Chondrocyte (in vitro differentiated cells): Measurements from ENCODE around the gene DDO. TPM values are rescaled to one million over a fixed set of nuclear protein-coding genes. Genes with fewer than 3 reads are reported as not detected.

Source experiments
- DNase-seq: peaks from one replicate; pipeline ENCODE4 v3.0.0; 2021; ENCODE audit warnings: mixed read lengths, low spot score
- H3K27ac Mint-ChIP-seq: one replicate; pipeline ENCODE4 v1.8.0; 2021; ENCODE audit warnings: mild to moderate bottlenecking, moderate library complexity, mixed read lengths; ENCODE audit not compliant: unreplicated experiment
- H3K27me3 Mint-ChIP-seq: 2 replicates; pipeline ENCODE4 v1.8.0; 2021; ENCODE audit warnings: low read depth, mixed read lengths
- H3K36me3 Mint-ChIP-seq: 2 replicates; pipeline ENCODE4 v1.8.0; 2021; ENCODE audit warnings: low read depth, mixed read lengths
- H3K4me1 Mint-ChIP-seq: 2 replicates; pipeline ENCODE4 v1.8.0; 2021; ENCODE audit warnings: low read depth, mild to moderate bottlenecking, mixed read lengths
- H3K4me3 Mint-ChIP-seq: one replicate; pipeline ENCODE4 v1.8.0; 2021; ENCODE audit warnings: mild to moderate bottlenecking, moderate library complexity, mixed read lengths; ENCODE audit not compliant: unreplicated experiment
- H3K9me3 Mint-ChIP-seq: 2 replicates; pipeline ENCODE4 v1.8.0; 2021; ENCODE audit warnings: low read depth, mixed read lengths
- total RNA-seq: library from RNA; stranded (reverse); gene quantifications from 3 replicates; pipeline ENCODE4 v1.2.1, GENCODE V29; 2021
- TF ChIP-seq, protein P1 (sequence below): fragments of 200-600 bp; sonication (generic); IDR thresholded peaks from 2 replicates; pipeline ENCODE4 v1.5.0; 2021; ENCODE audit warnings: antibody characterized with exemption, mild to moderate bottlenecking, moderate library complexity

Gene DDO
- total RNA-seq, 1 donor from 2014 or later, result not detected

GRCh38 chr6:110366256-110366655, 49.1 kb downstream of the DDO start:
- H3K27ac Mint-ChIP-seq, result no peak overlapping the region
- DNase-seq, result no peak
- TF ChIP-seq, protein P1, sequence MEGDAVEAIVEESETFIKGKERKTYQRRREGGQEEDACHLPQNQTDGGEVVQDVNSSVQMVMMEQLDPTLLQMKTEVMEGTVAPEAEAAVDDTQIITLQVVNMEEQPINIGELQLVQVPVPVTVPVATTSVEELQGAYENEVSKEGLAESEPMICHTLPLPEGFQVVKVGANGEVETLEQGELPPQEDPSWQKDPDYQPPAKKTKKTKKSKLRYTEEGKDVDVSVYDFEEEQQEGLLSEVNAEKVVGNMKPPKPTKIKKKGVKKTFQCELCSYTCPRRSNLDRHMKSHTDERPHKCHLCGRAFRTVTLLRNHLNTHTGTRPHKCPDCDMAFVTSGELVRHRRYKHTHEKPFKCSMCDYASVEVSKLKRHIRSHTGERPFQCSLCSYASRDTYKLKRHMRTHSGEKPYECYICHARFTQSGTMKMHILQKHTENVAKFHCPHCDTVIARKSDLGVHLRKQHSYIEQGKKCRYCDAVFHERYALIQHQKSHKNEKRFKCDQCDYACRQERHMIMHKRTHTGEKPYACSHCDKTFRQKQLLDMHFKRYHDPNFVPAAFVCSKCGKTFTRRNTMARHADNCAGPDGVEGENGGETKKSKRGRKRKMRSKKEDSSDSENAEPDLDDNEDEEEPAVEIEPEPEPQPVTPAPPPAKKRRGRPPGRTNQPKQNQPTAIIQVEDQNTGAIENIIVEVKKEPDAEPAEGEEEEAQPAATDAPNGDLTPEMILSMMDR, result no peak
- H3K4me3 Mint-ChIP-seq, result no peak overlapping the region
- H3K9me3 Mint-ChIP-seq, result peaks cover 12% of the 10 kb centered on the region
- H3K36me3 Mint-ChIP-seq, result peaks cover 6% of the 10 kb centered on the region
- peaks cover 17% of the 10 kb centered on the region for H3K4me1 Mint-ChIP-seq
- peaks cover 52% of the 10 kb centered on the region for H3K27me3 Mint-ChIP-seq

GRCh38 chr6:110364364-110365105, 50.8 kb downstream of the DDO start:
- DNase-seq, result no peak
- peaks cover 17% of the 10 kb centered on the region for H3K4me1 Mint-ChIP-seq
- TF ChIP-seq, protein P1, result no peak

GRCh38 chr6:110363748-110364147, 51.6 kb downstream of the DDO start:
- Mint-ChIP-seq H3K27ac (peak overlapping the region; percentile 13), H3K4me3 (no peak overlapping the region), H3K9me3 (peaks cover 13% of the 10 kb centered on the region), H3K4me1 (peaks cover 17% of the 10 kb centered on the region), H3K27me3 (peaks cover 47% of the 10 kb centered on the region), H3K36me3 (peaks cover 4% of the 10 kb centered on the region)
- TF ChIP-seq, protein P1, result no peak
- no peak for DNase-seq

More at GRCh38 chr6:110364364-110365105, 50.8 kb downstream of the DDO start:
- peaks cover 4% of the 10 kb centered on the region for H3K36me3 Mint-ChIP-seq
- no peak overlapping the region for H3K27ac Mint-ChIP-seq
- H3K9me3 Mint-ChIP-seq, result peaks cover 13% of the 10 kb centered on the region
- H3K27me3 Mint-ChIP-seq, result peaks cover 43% of the 10 kb centered on the region
- no peak overlapping the region for H3K4me3 Mint-ChIP-seq

DNA sequence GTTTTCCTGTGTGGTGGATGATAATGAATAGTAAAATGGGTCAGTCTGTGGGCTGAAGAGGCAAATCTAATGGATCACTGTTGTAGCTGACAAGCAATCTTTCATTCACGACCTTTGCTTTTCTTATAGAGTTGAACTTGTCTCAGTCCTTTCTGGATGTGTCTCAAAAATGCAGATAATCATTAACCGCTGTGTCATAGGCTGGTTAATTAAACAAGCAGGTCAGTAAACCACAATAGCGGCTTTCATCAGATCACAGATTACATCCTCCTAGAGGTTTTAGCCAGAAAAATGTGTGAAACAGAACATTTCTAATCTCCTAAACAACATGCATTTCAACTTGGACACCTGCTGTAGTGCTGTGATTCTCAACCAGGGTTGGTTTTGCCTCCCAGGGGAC, 54.7 kb downstream of the DDO start:
- Mint-ChIP-seq H3K9me3 (peaks cover 13% of the 10 kb centered on the region), H3K4me3 (no peak overlapping the region), H3K4me1 (peaks cover 26% of the 10 kb centered on the region), H3K27ac (no peak overlapping the region), H3K27me3 (peaks cover 40% of the 10 kb centered on the region), H3K36me3 (peaks cover 10% of the 10 kb centered on the region)
- no peak for DNase-seq
- TF ChIP-seq, protein P1, result no peak

GRCh38 chr6:110359556-110359955, 55.8 kb downstream of the DDO start:
- H3K36me3 Mint-ChIP-seq, result peaks cover 10% of the 10 kb centered on the region
- no peak overlapping the region for H3K27ac Mint-ChIP-seq
- peaks cover 24% of the 10 kb centered on the region for H3K4me1 Mint-ChIP-seq
- peaks cover 13% of the 10 kb centered on the region for H3K9me3 Mint-ChIP-seq
- no peak for DNase-seq
- peaks cover 37% of the 10 kb centered on the region for H3K27me3 Mint-ChIP-seq
- peak overlapping the region; percentile 20 for H3K4me3 Mint-ChIP-seq
- TF ChIP-seq, protein P1, result no peak
